KOPT-K1 (cell line): ENCODE measurements around the gene SSC5D.

Source experiments
- H3K27ac ChIP-seq: fragments of 200-600 bp; sonication (generic); 2 replicates; pipeline ENCODE4 v1.5.1; 2016; ENCODE audit warnings: antibody characterized with exemption, mild to moderate bottlenecking, low read depth, low read length; ENCODE audit not compliant: poor library complexity, severe bottlenecking
- H3K36me3 ChIP-seq: fragments of 200-600 bp; sonication (generic); 2 replicates; pipeline ENCODE4 v1.5.1; 2017; ENCODE audit warnings: antibody characterized with exemption, mild to moderate bottlenecking, low read length, moderate library complexity; ENCODE audit not compliant: insufficient read depth
- H3K9me3 ChIP-seq: fragments of 200-600 bp; sonication (generic); 2 replicates; pipeline ENCODE4 v1.5.1; 2017; ENCODE audit warnings: antibody characterized with exemption, low read length, mild to moderate bottlenecking; ENCODE audit not compliant: insufficient read depth, poor library complexity, severe bottlenecking

Gene SSC5D

GRCh38 chr19:55486043-55486970 is 1.9 kb upstream of the SSC5D start:
- H3K36me3 ChIP-seq = peaks cover 8% of the 10 kb centered on the region; the same call in 1 of the 2 replicates
- no peaks in the 10 kb centered on the region for H3K9me3 ChIP-seq
- peak overlapping the region; percentile 71 for H3K27ac ChIP-seq

- Histone ChIP-seq H3K9me3 (no peaks in the 10 kb centered on the region), H3K27ac (no peak overlapping the region)
Observed at GRCh38 chr19:55486971-55487923, 989 bp upstream of the SSC5D start.

GRCh38 chr19:55488986-55489710 is 912 bp downstream of the SSC5D start:
- no peak overlapping the region for H3K27ac ChIP-seq
- no peaks in the 10 kb centered on the region for H3K9me3 ChIP-seq
- H3K36me3 ChIP-seq = no peaks in the 10 kb centered on the region

More at GRCh38 chr19:55486971-55487923, 989 bp upstream of the SSC5D start:
- peaks cover 8% of the 10 kb centered on the region; the same call in 1 of the 2 replicates for H3K36me3 ChIP-seq

GRCh38 chr19:55489711-55490477 is 1.7 kb downstream of the SSC5D start:
- Histone ChIP-seq H3K9me3 (no peaks in the 10 kb centered on the region), H3K36me3 (no peaks in the 10 kb centered on the region), H3K27ac (no peak overlapping the region)

GRCh38 chr19:55490478-55491432 is 2.5 kb downstream of the SSC5D start:
- Histone ChIP-seq H3K36me3 (no peaks in the 10 kb centered on the region), H3K9me3 (no peaks in the 10 kb centered on the region), H3K27ac (no peak overlapping the region)

- no peaks in the 10 kb centered on the region for H3K9me3 ChIP-seq
- no peak overlapping the region for H3K27ac ChIP-seq
- H3K36me3 ChIP-seq = no peaks in the 10 kb centered on the region
Observed at GRCh38 chr19:55491546-55492360, 3.5 kb downstream of the SSC5D start.

- H3K9me3 ChIP-seq = no peaks in the 10 kb centered on the region
- H3K27ac ChIP-seq = no peak overlapping the region
- H3K36me3 ChIP-seq = no peaks in the 10 kb centered on the region
Observed at GRCh38 chr19:55492362-55492944, 4.2 kb downstream of the SSC5D start.

GRCh38 chr19:55493052-55493644 is 4.9 kb downstream of the SSC5D start:
- H3K36me3 ChIP-seq = no peaks in the 10 kb centered on the region
- no peak overlapping the region for H3K27ac ChIP-seq
- no peaks in the 10 kb centered on the region for H3K9me3 ChIP-seq

- H3K36me3 ChIP-seq = no peaks in the 10 kb centered on the region
- no peak overlapping the region for H3K27ac ChIP-seq
- H3K9me3 ChIP-seq = no peaks in the 10 kb centered on the region
Observed at GRCh38 chr19:55493645-55494171, 5.5 kb downstream of the SSC5D start.

- Histone ChIP-seq H3K36me3 (no peaks in the 10 kb centered on the region), H3K27ac (no peak overlapping the region), H3K9me3 (no peaks in the 10 kb centered on the region)
Observed at GRCh38 chr19:55494172-55494761, 6.0 kb downstream of the SSC5D start.

- Histone ChIP-seq H3K9me3 (no peaks in the 10 kb centered on the region), H3K36me3 (no peaks in the 10 kb centered on the region), H3K27ac (no peak overlapping the region)
Observed at GRCh38 chr19:55495646-55496349, 7.6 kb downstream of the SSC5D start.
